GM19467 (cell line): ENCODE results near the gene RECK.

ENCODE experiments used
- ATAC-seq: cut with Tn5 transposase; IDR thresholded peaks from one replicate; pipeline ENCODE4 v1.9.1; 2021; ENCODE audit warnings: mild to moderate bottlenecking, moderate library complexity; ENCODE audit not compliant: unreplicated experiment

Gene RECK

DNA sequence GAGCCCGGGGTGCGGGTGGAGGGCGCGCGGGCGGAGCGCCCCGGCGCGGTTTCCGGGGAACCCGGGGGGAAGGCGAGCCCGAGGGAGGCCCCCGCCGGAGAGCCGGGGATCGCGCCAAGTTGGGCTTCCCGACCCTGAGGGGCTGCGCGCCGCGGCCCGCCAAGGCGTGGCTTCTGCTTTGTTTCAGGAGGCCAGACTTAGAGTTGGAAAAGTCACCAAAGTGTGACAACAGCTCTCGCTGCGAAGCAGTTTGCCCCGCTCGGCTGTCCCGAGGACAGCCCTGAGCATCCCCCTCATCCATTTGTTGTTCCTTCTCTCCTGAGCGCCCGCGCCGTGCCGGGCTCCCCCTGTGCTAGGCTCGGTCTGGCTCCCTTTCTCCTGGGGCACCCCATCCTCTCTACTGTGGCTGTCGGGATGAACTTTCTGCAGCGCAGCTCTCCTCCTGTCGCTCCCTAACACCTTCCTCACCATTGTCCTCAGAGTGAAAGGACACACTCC is 100.2 kb downstream of the RECK start:
- peak; percentile 27 for ATAC-seq

GRCh38 chr9:36137392-36138004 is 100.8 kb downstream of the RECK start:
- ATAC-seq, result no peak

GRCh38 chr9:36138496-36138895 is 101.8 kb downstream of the RECK start:
- no peak for ATAC-seq

GRCh38 chr9:36138901-36139300 is 102.2 kb downstream of the RECK start:
- ATAC-seq, result no peak

- no peak for ATAC-seq
Observed at GRCh38 chr9:36140086-36141084, 103.7 kb downstream of the RECK start.

DNA sequence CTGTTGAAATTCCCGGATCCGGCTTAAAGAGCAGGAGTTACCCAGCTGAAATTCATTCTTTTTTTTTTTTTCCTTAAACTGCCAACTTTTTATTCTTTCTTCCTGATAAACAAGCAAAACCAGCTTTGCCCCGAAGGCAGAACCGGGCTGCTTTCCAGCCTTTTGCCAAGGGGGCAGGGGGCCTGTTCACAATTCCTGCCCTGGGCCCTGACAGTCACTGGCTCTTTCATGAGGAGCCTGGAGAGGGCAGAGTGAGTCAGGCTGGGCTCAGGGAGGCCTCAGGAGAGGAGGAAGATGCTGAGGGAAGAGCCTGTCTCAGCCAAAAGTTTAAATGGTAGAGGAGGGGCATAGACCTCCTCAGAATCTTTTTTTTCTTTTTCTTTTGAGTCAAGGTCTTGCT is 104.6 kb downstream of the RECK start:
- no peak for ATAC-seq

DNA sequence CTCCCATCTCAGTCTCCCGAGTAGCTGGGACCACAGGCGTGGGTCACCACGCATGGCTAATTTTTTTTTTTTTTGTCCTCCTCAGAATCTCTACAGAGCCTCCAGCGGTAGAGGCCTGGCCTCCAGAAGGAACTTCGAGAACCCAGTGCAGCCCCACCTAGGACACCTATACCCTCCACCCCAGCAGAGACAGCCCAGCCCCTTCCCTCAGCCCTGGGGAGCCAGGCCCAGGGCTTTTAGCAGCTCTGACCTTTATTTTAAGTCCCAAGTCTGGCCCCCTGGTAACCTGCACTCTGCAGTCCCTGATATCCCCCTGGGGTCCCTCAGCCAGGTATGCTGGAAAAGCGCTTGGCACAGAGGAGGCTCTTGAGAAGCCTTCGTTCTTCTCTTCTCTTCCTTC is 105.0 kb downstream of the RECK start:
- no peak for ATAC-seq

DNA sequence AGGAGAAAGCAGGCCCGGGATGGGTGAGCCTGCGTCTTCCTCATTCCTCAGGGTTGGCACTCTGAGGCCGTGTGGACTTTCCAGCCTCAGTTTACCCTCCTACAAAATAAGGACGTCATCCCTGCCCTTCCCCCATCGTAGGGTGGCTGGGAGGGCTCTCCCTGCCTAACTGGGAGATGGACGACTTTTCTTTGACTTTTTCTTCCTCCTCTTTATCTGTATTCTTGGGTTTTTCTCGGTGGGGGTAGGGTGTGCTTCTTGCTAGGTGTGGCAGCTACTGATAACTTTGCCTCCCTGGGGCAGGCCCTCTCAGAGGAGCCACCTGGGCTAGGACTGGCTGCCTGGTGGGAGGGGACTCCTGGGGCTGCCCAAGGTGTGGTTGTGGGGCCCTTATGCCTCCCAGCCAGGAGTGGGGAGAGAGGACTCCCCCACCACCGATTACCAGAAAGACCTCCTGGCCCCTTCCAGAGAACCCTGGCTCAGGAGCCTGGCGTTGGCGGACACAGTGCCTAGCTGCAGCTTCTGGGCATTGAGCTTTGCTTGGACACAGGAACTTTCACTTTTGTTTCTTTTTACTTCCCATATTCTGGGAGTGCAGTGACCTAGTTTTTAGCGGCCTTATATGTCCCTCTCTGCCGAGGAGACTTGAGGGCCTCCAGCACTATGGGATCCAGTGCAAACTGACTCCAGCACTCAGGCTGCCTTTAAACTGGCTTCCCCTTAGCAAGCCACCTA is 106.0 kb downstream of the RECK start:
- no peak for ATAC-seq

DNA sequence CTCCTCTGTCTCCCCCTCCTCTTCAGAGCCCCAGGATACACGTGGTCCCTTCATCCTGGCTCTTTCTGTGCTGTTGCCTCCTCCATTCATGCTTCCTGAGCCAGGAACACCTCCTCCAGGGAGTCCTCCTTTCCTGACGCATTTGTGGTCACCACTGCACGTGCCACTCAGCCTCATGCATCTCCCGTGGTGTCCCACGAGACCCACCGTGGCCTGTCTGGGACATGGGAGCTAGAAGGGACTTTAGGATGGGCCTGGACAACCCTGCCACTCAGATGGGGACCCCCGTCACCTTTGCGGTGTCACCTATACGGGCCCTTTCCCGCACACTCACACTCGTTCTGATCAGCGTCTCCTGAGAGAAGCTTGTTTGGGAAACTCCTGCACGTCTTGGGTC is 106.5 kb downstream of the RECK start:
- no peak for ATAC-seq

DNA sequence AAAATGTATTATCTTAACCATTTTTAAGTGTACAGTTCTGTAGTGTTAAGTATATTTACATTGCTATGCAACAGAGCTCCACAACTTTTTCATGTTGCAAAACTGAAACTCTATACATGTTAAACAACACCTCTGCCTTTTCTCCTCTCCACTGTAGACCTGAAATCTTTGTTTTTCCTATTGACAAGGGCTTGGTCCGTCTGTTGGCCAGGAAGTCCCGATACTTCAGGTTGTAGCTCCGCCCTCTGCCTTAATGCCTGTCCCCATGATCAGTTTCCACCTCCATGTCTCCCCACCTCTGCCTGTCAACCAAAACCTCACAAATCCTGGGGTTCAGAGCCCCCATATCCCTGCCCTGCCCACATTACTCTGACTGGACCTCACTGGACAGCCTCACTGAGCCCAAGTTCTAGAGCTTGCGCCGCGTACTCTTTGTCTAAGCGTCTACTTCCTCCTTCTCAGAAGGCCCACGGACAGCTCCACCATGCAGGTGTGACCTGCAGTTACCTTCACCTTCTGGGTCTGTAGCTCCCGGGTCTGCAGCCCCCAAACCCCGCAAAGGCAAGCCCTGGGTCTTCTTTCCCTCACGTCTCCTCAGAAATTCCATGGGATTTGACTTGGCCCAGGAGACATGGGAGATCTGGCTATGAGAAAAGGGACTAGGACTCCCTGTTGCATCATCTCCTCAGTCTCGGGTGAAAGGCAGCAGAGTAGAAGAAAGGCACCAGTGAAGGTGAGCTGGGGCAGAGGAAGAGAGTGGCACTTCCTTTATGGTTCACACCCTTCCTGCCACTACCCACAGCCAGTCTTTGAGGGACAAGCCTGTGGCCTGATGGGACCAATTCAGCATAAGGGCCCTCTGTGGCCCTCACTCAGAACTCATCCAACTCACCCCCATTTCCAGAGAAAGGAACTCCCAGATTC is 107.9 kb downstream of the RECK start:
- ATAC-seq, result no peak

DNA sequence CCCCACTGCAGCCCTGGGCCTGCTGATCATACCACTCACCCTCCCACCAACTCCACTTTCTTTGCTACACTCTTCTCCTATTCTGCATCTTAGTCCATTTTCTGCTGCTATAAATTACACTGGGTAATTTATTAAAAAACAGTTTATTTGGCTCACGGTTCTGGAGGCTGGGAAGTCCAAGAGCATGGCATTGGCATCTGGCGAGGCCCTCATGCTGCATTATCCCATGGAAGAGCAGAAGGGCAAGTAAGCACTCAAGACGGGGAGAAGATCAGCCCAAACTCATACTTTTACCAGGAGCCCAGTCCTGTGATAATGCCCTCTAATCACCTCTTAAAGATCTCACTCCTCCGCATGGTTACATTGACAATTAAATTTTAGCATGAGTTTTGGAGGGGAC is 109.3 kb downstream of the RECK start:
- ATAC-seq, result no peak

DNA sequence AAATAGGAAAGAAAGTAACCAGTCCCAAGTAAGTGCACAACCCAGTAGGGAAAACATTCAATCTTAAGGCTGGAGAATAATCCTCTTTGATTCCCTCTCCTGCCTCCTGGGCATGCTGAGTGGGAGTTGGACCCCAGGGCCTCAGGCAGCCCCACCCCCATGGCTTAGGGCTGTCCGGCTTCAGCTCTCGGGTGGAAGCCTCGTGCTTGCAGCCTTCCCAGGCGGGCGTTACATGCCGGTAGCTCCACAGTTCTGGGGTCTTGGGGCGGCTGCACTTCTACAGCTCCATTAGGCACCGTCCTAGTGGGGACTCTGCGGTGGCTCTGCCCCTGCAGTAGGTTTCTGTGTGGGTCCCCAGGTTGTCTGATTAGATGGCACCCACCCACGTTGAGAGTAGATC is 109.9 kb downstream of the RECK start:
- no peak for ATAC-seq

GRCh38 chr9:36147441-36148175 is 110.9 kb downstream of the RECK start:
- ATAC-seq, result no peak

- ATAC-seq, result no peak
Observed at GRCh38 chr9:36148311-36149051, 111.8 kb downstream of the RECK start.

DNA sequence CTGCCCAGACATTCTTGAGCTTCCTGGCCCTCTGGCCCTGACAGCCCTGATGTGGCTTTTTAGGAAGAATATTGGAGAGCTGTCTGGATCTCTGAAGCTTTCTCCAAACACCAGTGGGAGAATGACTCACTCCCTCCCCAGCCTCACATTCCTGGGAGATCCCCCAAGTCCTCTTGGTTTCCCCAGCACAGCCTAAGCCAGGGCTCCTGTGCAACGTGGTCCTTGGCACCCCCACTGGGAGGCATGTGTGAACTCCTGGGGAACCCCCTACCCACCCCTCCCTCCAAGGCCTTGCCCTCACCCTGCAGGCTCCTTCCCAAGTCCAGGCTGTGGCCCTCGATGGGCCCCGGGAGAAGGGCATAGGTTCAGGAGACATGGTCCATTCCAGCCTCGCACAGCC is 112.5 kb downstream of the RECK start:
- no peak for ATAC-seq

DNA sequence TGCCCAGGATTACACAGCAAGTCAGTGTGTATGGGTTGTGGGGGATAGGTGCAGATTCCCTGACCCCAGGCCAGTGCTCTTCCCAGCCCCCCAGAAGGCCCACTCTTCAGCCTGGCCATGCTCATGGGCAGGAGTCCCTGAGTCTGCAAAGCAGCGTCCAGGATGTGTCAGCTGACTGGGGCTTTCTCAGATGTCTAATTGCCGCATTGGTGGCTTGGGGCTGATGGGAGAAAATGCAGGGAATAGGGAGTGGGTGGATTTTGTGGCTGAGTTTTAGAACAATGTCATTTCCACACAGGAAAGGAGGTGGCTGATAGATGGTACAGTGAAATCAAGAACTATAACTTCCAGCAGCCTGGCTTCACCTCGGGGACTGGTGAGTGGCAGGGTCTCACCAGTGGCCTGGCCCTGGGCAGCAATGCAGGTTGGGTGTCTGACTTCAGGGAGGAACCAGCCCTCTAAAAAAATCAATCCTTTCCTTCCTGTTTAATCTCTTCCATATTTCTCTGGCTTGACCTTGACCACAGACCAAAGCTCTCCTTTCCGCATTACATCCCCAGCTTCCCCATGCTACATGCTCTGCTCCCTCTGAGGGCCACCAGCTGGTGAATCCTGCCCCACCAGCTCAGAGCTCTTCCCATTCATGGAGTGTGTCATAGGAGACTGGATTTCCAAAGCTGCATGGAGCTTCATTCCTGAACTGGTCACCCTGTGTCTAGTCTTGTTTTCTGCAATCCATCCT is 114.0 kb downstream of the RECK start:
- no peak for ATAC-seq

DNA sequence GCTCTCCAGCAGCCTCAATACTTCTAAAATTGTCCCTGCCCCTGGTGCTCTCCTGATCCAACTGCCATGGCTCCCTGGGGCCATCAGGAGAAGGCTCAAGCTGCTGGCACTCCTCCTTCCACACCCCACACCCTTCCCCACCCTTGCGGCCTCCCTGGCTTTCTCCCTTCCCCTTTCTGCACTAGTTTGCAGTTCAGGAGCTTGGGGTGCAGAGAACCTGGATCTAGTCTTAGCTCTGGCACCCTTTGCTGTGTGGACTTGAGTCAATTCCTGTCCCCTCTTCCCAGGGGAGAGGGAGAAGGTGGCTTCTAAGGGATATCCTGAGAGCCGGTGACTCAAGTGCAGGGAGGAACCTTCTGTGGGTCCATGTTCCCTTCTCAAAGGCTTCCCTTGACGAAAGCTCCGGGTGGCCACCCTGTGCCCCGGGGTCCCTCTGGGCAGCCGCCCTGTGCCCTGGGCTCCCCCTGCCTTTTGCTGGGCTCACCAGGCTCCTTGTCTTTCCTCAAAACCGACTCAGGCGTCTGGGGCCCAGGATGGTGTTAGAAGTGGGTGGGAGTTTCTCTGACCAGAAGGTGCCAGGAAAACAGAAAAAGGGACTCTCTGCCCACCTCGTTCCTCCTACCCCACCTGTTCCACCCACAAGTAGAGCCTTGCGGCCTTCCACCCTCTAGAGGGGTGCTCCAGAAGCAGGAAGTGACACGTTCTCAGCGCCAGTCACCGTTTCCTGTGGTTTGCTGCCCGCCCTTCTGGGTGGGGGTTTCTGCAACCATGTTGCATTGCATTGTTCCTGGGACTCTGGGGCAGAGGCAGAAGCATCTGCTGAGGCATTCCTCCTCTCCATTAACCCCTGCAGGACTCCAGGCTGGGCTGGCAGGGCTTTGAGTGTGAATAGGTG is 114.8 kb downstream of the RECK start:
- peak; percentile 78 for ATAC-seq
